GM10266 (cell line): ENCODE measurements around the gene MTMR3.

Experiments
- DNase-seq: peaks from one replicate; pipeline ENCODE4 v3.0.0; 2012; ENCODE audit errors: extremely low spot score
- TF ChIP-seq, protein P1 (sequence below): IDR thresholded peaks from 2 replicates; pipeline ENCODE4 v1.5.1; 2012; ENCODE audit warnings: mild to moderate bottlenecking, low read depth; ENCODE audit not compliant: control insufficient read depth, insufficient read depth; ENCODE audit errors: missing control alignments

MTMR3 gene

DNA sequence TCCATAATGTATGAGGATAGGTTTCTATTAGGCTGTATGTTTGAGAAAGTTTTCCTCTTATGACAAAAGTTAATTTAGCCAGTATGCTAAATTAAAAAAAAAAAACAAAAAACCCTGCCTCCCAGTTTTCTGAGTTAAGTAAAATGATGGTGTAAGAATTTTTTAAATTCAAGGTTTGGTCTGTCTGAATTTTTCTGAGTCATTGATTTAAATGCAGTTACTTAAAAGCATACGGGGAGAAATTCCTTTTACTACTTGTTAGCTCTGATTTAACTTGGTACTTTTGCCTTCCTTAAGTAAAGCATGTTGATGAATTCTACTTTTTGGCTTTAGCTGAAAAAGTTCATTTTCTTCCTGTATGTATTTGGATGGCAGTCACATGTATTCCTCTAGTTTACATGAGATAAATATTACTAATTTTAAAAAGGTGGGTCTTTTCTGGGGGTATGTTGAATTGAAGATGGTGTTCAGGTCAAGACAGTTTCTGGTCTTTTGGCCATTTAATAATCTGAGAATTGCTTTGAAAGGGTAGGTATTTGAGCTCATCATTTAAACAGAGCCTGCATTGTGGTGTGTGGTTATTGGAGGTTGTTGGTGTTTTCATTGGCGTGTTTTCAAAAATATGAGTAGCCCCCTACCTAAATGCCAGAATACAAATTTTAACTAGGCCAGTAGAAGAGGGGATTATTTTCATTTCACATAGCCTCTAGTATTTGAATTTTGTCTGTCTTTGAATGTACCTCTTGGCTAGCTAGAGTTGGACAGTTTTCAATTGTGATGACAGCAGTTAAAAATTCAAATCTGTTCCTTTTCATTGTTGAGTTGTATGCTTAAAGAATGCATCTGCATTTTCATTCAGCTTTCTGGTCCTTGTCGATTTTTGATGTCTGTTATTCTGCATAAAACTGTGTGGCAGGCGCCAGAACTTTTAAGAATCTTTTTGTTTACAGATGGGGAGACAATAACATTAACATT lies 64.7 kb downstream of the MTMR3 start:
- no peak for DNase-seq

DNA sequence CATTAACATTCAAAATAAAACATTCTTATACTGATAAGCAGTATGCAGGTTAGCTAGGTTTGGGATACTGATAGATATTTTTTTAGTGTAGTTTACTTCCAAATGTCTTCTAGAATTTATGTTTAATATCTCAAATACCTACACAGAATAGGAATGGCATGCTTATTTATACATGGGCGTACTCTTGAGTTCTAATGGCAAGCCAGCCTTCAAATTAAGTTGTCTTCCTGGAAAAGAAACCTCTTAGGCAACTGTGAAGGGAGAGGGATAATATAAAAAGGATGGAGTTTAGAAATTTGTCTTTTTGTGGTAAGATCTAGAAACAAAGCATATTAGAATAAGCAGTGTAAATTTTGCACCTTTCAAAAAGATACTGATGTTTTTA lies 65.4 kb downstream of the MTMR3 start:
- TF ChIP-seq, protein P1, sequence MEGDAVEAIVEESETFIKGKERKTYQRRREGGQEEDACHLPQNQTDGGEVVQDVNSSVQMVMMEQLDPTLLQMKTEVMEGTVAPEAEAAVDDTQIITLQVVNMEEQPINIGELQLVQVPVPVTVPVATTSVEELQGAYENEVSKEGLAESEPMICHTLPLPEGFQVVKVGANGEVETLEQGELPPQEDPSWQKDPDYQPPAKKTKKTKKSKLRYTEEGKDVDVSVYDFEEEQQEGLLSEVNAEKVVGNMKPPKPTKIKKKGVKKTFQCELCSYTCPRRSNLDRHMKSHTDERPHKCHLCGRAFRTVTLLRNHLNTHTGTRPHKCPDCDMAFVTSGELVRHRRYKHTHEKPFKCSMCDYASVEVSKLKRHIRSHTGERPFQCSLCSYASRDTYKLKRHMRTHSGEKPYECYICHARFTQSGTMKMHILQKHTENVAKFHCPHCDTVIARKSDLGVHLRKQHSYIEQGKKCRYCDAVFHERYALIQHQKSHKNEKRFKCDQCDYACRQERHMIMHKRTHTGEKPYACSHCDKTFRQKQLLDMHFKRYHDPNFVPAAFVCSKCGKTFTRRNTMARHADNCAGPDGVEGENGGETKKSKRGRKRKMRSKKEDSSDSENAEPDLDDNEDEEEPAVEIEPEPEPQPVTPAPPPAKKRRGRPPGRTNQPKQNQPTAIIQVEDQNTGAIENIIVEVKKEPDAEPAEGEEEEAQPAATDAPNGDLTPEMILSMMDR: no peak
- DNase-seq: no peak

More for the DNA sequence above, 64.7 kb downstream of the MTMR3 start:
- TF ChIP-seq, protein P1: no peak

DNA sequence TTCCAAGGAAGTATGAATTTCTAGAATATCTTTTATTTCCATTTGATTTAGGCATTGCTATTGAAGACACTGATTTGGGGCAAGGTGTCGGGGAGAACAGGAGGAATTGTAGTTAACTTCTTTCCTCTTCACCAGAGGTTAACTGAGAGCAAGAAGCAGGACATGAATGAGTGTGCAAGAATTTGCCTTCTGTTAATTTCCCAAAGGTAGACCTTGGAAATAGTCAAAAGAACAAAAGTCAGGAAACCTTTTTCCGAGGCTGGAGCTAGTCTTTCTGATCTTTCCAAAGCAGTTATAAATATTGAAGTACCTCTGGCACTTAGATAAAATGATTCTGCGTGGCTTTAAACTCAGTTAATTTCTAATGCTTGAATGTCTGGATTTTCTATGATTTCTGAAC lies 66.9 kb downstream of the MTMR3 start:
- no peak for DNase-seq
- TF ChIP-seq, protein P1: no peak

DNA sequence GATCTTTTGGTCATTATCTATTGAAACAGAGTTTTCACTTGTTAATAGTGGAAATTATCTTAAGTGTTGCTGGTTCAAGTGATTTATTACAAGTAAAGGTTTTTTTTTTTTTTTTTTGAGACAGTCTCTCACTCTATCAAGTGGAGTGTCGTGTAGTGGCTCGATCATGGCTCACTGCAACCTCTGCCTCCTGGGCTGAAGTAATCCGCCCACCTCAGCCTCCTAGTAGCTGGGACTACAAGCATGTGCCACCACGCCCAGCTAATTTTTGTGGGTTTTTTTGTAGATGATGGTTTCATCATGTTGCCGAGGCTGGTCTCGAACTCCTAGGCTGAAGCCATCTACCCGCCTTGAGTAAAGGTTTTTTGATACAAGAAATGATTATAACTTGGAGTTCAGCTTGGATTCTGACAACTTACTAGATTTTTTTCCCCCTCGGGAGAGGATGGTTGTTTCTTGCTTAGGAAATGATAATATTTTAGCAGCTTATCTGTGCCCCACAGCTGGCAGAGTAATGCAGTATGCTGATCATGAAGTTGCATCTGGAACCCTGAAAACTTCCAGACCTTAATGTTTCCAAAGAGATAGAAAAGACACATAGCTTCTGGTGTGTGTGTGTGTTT lies 68.9 kb downstream of the MTMR3 start:
- TF ChIP-seq, protein P1: no peak

GRCh38 chr22:29954203-29954855 lies 71.4 kb downstream of the MTMR3 start:
- no peak for DNase-seq
- TF ChIP-seq, protein P1: no peak

More for the DNA sequence above, 68.9 kb downstream of the MTMR3 start:
- DNase-seq: no peak

- TF ChIP-seq, protein P1: no peak
These were observed 73.7 kb downstream of the MTMR3 start for GRCh38 chr22:29956680-29957079.

More at GRCh38 chr22:29956680-29957079, 73.7 kb downstream of the MTMR3 start:
- no peak for DNase-seq
